ENCODE results near the gene ADCY4.

GRCh38 chr14:24325041-24325530 is 9.8 kb downstream of the ADCY4 start:
- TF ChIP-seq SP1 (CRISPR knock-in tag; conservative IDR thresholded peaks at IDR 0.05) (no peak), ATF1 (CRISPR knock-in tag; IDR thresholded peaks at IDR 0.05) (no peak), RELA (CRISPR knock-in tag; IDR thresholded peaks at IDR 0.05; ENCODE audit: borderline replicate concordance) (no peak), CTCF (IDR thresholded peaks at IDR 0.05) (no peak)

Data from WTC11 (cell line).